NCI-H2171 (cell line): ENCODE measurements around the gene MAPK1.
A peak's percentile ranks its signal among the peaks of the same experiment; 100 is the strongest.
"Not testable (repeated sequence)": the region's sequence is repeated elsewhere in the genome, so short reads cannot be mapped to it uniquely, and the experiment has no call there.

Experiments used
- DNase-seq: peaks from one replicate; lab custom pipeline; 2025; lab: John Stamatoyannopoulos, UW

Gene MAPK1

DNA sequence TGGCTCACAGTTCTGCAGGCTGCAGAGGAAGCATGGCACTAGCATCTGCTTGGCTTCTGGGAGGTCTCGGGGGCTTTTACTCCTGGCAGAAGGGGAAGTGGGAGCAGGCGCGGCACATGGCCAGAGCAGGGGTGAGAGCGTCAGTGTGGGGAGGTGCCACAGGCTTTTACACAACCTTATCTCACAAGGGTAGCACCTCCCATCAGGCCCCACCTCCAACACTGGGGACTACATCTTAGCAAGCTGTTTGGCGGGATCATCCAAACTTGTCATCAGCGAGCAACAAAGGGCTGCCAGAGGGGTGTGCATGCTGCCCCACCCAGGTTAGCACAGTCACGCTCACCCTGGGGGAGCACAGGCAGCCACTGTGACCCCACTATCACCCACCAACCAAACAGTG, 112.9 kb downstream of the MAPK1 start:
- peak; percentile 89 for DNase-seq

DNA sequence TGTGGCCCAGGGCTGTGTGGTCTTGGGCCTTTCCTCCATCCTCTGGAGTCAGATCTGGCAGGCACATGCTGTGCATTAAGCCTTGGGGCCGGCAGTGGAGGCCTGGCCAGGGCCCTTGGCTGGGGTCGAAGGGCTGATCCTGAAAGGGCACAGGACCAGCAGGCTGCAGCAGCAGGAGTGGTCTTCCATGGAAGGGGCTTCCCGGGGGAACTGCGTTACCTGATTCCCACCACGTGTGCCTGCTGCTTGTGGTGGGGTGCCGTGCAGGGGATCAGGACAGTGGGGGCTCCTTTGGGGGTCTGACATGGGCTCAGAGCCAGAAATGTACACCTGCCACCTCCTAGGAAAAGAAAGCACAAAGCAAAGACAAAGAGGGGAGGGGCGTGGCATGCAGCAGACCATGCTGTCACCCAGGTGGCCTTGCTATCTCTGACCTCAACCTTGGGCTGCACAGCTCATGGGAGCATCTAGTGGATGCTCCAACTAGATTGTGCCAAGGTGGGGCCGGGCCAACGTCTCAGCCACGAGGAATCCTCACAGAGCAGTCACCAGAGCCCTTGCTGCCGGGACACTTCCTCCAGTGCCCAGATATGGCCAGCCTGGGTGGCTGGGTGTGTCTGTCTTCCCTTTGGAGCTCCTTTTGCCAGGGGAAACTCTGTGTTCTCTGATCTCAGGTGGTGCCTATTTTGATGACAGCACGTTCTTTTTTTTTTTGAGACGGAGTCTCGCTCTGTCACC, 113.9 kb downstream of the MAPK1 start:
- no peak for DNase-seq

DNA sequence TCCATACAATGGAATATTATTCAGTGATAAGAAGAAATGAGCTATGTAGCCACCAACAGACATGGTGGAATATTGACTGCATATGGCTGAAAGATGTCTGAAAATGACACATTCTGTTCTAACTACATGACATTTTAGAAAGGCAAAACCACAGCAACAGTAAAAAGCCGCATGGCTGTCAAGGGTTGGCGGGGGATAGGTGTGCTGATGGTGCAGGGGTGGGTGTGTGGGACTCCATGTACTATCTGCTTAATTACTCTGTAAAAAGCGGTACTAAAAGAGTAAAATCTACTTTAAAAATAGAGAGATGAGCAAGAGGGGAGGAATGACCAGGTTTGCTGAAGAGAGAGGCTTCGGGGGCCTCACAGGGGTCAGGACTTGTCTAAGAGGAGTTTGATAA, 115.2 kb downstream of the MAPK1 start:
- DNase-seq, result no peak

DNA sequence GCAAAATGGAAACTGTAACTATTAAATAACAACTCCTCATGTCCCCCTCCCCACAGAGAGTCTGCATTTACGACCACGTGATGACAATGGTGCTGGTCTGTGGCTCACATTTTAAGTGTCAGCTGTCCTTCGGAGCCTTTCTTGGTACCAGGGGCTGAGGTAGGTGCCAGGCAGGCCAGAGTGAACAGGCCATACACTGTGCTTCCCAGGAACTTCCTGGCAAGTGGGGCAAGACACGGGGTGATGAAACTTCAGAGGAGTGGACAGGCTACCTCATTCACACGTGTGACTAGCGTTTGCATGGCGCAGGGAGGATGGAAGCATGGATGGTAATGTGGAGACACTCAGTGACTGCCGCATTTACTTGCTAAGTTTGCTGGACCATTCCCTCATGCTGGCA, 121.5 kb downstream of the MAPK1 start:
- DNase-seq, result no peak

DNA sequence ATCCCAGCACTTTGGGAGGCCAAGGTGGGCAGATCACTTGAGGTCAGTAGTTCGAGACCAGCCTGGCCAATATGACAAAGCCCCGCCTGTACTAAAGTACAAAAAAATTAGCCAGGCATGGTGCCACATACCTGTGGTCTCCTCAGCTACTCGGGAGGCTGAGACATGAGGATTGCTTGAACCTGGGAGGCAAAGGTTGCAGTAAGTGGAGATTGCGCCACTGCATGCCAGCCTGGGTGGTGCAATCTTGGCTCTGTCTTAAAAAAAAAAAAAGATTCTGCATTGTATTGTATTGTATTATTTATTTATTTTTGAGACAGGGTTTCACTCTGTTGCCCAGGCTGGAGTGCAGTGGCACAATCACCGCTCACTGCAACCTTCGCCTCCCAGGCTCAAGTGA, 122.5 kb downstream of the MAPK1 start:
- DNase-seq, result not testable (repeated sequence)

DNA sequence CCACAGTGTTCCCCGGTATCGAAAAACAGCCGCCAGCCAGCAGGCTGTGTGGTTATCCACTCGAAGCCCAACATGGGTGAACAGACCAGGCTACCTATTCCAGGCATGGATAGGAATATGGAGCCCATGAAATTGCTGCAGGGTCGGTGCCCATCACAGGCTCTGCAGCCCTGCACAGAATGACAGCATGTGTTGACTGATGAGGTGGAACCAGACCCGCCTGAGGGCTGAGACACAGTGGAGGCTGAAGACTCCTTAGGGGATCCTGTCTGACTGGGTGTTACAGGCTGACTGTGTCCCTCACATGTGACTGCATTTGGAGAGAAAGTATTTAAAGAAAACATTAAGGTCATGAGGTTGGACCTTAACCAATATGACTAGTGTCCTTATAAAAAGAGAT, 125.7 kb downstream of the MAPK1 start:
- no peak for DNase-seq

DNA sequence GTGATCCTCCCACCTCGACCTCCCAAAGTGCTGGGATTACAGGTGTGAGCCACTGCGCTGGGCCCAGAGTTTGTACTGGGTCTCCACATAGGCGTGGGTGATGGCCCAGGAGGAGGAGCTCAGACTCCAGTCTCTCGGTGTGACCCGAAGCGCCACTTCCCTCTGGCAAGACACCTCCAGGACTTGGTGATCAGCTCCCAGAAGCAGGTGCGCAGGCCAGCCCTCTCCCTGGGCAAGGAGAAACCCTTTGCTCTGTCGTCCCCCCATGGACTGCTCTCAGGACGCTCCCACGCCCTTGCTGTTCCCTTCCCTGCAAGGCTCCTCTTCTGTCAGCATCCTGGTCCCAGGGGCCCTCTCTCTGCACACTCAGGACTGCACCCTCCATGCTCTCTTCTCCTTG, 126.4 kb downstream of the MAPK1 start:
- DNase-seq, result no peak

DNA sequence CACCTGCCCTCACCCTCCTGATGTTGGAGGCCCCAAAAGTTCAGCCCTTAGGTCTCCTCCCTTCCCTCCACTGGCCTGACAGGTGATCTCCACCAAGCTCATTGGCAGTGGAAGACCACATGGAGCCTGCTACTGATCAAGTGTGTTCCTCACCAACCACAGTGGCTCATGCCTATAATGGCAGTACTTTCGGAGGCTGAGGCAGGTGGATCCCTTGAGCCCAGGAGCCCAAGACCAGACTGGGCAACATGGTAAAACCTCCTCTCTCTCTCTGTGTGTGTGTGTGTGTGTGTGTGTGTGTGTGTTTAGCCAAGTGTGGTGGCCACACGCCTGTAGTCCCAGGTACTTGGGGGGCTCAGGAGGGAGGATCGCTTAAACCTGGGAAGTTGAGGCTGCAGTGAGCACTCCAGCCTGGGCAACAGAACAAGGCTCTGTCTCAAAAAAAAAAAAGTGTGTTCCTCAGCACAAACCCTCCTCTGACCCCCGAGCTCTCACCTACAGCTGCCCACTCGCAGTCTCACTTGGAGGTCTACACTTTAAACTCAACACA, 127.5 kb downstream of the MAPK1 start:
- DNase-seq, result no peak

DNA sequence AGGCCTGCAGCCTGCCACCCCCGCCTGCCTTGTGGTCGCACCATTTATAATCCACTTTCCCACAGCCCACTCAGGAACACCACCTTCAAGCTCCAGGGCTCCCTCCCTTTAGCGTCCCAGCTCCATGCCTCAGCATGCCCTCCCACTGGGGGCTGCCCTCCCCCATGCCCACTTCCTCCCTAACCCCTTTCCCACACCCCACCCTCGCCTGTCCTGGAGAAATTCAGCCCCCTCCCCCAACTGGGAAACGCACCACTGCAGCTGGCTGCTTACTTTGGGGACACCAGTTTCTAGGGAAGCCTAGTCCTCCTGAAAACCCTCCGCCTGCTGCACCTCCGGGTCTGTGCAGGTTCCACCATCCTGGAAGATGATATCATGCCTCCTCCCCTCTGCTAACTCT, 128.5 kb downstream of the MAPK1 start:
- DNase-seq, result no peak

DNA sequence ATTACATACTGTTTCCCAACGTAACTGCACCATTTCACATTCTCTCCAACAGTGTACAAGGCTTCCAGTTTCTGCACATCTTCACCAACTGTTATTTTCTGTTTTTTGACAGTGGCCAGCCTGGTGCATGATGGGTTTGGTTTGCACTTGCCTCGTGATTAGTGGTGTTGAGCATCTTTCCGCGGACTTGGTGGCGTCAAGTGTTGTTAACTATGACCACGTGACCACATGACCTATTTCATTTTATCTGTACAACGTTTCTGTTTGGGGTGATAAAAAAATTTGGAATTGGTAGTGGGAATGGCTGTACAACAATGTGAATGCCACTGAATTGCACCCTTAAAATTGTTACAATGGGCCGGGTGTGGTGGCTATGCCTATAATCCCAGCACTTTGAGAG, 129.4 kb downstream of the MAPK1 start:
- no peak for DNase-seq

DNA sequence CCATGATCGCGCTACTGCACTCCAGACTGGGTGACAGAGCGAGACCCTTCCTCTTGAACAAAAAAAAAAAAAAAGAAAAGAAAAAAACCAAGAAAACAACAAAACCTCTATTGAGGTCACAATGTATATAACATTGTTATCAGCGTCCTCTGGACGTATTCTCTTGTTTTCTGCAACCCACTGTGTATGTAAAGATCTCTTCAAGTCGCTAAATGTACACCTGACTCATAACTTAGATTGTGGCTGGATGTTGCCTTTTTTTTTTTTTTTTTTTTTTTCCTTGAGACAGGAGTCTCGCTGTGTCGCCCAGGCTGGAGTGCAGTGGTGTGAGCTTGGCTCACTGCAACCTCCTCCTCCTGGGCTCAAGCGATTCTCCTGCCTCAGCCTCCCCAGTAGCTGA, 130.5 kb downstream of the MAPK1 start:
- no peak for DNase-seq

DNA sequence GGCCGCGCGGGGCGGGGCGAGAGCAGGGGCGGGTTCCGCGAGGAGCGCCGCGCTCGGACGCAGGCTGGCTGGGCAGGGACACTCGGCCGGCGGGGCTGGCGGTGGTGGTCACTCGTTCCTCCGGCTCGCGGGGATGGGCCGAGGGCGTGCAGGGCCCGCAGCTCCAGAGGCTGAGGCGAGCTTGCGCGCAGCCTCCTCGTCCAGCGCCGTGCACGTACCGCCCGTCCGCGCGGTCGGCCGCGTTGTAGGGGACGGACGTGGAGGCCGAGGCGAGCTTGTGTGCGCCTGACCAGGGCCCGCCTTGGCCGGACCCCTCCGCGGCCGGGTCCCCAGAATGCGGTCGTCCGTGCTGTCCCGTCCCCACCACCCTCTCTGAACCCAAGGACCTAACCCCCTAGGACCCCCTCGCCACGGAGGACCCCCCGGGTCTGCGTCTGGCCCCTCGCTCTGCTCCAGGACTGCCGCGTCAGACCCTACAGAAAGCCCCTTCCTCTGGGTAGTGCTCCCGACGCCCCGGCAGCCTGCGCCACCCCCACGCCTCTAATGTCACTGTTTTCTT, 131.3 kb downstream of the MAPK1 start:
- no peak for DNase-seq

DNA sequence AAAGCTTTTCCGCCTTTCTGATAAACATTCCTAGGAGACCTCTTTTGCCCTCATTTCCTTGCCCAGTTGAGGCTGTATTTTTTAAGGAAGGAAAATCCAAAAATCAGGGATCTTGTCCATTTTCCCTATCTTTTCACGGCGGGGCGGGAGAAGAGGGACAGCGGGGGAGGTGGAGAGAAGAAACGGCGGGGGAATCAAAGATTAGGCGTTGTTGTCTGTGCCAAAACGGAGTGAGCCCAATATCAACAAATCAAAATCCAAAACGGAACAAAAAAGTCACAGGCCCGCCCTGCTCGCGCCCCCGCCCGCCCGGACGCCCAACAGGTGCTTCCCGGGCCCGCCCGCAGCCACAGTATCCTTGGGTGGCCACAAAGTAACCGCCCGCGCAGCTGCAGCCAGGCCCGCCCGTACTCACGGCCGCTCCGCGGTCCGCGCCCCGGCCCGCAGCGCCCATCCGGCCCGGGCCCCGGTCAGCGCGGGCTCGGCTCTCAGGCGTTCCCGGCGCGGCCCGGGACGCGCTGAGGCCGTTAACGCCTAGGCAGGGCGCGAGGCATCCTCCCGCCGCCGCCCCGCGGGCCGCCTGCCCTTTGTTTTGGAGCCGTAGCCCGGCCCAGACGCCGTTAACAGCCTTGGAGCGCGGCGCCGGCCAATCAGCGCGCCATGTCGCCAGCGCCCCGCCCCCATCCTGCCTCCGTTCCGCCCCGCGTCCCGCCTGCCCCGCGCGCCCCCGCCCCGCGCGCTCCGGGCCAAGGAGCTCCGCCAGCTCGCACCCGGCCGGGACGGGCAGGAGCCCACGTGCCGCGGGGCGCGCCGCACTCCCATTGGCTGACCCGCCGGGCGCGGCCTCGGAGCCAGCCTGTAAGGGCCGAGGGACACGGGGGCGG, 132.0 kb downstream of the MAPK1 start, which contains the start of gene YPEL1:
Gene YPEL1, minus strand, starts transcription at position 595 of the 884 bp plus-strand sequence. CDS start 25,050 bp downstream, outside the sequence.
- DNase-seq, result peak; percentile 88

DNA sequence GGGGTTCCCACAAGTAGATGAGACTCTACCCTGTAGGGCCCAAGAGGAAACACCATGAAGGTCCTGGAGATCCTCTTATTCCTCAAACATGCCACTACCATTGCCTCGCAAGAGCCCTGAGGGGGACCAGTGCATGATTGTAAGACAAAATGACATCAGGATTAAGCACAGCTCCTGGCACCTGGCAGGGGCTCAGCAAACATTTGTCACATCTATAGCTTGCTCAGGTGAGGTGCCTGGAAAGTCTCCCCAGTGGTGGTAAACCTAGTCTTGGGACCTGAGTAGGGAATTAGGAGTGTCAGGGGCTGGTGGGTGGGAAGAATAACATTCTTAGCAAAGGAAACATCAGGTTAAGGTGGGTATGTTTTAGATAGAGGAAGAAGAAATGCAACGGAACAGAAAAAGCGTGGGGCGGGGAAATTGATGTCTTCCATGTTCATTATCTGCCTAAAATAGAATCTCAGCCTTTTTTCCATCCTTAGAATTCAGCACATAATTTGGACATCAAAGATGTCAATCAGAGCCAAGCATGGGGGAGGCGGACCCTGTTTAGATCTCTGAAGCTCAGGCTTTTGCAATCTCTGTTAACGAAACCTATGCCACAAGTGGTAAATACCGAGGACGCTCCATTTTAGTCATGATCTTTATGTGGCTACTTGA, 132.8 kb downstream of the MAPK1 start:
- no peak for DNase-seq

DNA sequence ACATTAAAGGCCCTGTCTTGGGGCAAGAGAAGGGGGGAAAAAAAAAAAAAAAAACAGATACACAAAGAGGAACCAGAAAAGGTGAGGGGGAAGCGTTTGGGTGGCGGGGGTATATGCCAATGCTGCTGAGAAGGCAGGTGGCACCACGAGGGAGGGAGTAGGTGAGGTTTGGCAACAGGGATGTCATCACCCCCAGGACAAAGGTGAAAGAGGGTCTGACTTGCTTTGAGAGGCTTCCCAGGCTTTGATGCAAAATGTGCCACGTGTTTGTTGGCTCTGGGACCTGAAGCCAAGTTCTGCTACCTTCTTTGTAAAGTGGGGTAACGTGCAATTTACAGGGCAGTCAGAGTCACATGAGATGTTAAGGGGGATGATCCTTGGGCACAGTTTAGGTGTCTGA, 135.9 kb downstream of the MAPK1 start:
- no peak for DNase-seq

DNA sequence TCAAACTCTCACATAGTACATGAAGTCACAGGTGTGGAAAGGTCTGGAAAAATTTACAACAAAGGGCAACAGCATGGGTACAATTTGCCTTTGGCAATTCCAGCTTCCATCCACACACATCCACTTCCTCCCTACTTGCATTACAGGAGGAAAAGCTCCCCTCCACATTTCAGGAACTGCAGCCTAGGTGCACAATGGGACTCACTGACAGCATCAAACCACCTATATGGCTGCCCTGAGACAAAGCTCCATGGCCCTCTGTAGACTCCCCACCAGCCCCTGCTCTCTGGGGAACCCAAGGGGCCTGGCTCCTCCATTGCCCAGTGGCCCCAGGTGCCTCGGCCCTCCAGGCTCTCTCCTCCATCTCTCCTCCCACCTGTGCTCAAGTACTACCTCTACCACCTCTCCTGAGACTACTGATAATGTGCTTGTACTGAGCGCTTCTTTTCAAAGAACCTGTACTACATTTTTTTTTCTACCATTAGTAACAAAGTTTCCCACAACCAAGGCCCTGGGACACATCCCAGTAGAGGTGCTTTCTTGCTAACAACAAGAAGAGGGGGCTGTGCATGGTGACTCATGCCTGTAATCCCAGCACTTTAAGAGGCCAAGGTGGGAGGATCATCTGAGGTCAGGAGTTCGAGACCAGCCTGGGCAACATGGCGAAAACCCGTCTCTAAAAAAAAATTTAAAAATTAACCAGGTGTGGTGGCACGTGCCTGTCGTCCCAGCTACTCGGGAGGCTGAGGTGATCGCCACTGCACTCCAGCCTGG, 136.7 kb downstream of the MAPK1 start:
- no peak for DNase-seq

DNA sequence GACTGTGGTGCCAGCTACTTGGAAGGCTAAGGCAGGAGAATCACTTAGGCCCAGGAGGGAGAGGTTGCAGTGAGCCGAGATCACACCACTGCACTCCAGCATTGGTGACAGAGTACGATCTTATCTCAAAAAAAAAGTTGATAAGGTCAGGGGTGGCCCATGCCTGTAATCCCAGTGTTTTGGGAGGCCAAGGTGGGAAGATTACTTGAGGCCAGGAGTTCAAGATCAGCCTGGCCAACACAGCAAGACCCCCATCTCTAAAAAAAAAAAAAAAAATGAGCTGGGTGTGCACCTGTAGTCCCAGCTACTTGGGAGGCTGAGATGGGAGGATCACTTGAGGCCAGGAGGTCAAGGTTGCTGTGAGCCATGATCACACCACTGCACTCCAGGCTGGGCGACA, 138.3 kb downstream of the MAPK1 start:
- not testable (repeated sequence) for DNase-seq

DNA sequence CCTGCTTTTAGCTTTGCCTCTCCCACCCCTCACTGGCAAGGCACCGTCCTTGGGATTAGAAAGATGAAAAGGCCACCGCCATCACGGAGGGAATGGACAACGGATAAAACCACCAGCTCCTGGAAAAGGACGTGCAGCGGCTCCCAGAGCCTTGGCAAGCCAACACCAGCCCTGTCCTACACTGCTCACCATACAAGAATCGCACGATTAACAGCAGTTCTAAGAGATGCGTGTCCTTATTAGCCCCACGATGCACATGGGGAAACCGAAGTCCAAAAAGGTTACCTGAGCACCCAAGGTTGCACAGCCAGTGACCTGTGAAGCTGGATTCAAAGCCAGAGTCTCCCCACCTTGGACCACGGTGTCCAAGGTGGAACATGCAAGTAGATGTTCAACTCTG, 139.2 kb downstream of the MAPK1 start:
- DNase-seq, result no peak

DNA sequence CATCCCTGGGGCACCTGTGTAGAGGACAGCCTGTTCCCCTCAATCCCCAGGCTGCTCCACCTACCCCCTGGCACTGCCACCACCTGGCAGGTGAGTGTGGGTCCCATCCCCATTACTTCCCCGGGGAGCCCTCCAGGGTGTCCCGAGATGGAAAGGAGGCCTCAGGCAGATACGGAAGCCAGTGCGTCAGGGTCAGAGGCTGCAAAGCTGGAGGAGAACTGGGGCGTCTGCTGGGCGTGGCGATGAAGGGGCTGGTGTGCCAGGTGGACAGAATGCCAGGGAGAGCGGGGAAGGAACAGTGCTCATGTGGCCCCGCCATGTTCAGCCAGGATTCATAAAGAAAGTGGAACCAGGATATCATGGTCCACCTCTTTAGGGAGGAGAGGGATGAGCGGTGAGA, 139.7 kb downstream of the MAPK1 start:
- no peak for DNase-seq

DNA sequence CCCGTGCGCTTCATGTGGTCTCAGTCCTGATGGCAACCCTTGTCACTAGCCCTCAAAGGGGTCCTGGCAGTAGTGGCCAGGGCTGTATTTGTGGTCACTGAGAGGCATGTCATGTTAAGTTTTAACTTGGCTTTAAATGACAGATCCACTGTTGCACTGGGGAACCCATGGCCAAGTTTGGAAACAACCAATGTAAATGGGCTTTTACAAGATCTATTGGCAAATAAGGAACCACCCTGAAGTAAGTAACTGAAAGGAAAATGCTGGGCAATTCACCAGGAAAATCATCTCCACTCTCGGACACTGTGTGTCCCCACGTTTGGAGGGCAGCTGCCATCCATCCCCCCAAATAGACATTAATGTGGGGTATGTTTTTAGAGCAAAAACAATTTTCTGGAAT, 140.3 kb downstream of the MAPK1 start:
- DNase-seq, result no peak

DNA sequence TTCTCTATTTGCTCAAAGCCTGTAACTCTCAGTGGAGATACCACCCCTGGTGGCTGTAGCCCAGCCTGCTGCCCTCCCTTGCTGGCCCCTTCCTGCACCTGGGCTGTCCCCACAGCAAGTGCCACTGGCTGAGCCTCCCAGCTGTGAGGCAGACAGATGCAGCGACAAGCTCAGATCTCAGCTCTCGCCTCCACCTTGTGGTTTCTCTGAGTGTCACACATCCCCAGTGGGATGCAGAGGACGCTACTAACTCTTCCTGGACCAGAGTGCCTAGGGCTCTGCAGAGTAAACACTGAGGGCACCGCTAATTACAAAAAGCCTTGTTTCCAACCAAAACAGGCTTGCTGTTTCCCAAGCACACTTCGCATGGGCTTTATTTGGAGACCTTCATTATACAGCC, 140.8 kb downstream of the MAPK1 start:
- peak; percentile 30 for DNase-seq
